HG02884 (cell line): Measurements from ENCODE around the gene REM2.
"Not testable (repeated sequence)": the region's sequence is repeated elsewhere in the genome, so short reads cannot be mapped to it uniquely, and the experiment has no call there.

Source experiments
- ATAC-seq: cut with Tn5 transposase; IDR thresholded peaks from one replicate; pipeline ENCODE4 v1.9.1; 2021; ENCODE audit warnings: mild to moderate bottlenecking, moderate library complexity; ENCODE audit not compliant: unreplicated experiment

The REM2 gene

GRCh38 chr14:22848351-22849164 is 34.5 kb upstream of the REM2 start:
- no peak for ATAC-seq

- ATAC-seq: no peak
Measured at GRCh38 chr14:22849212-22849819, 33.7 kb upstream of the REM2 start.

GRCh38 chr14:22850944-22851764 is 31.9 kb upstream of the REM2 start:
- ATAC-seq: no peak

GRCh38 chr14:22852178-22852577 is 30.8 kb upstream of the REM2 start:
- not testable (repeated sequence) for ATAC-seq

- ATAC-seq: no peak
Measured at GRCh38 chr14:22852599-22852939, 30.5 kb upstream of the REM2 start.

- ATAC-seq: peak; percentile 73
Measured at GRCh38 chr14:22852940-22853767, 29.9 kb upstream of the REM2 start.

GRCh38 chr14:22854296-22854695 is 28.7 kb upstream of the REM2 start:
- ATAC-seq: not testable (repeated sequence)

GRCh38 chr14:22854963-22855724 is 27.9 kb upstream of the REM2 start:
- ATAC-seq: no peak

- ATAC-seq: no peak
Measured at GRCh38 chr14:22856428-22856827, 26.6 kb upstream of the REM2 start.

GRCh38 chr14:22860377-22860776 is 22.6 kb upstream of the REM2 start:
- not testable (repeated sequence) for ATAC-seq

GRCh38 chr14:22861651-22862050 is 21.4 kb upstream of the REM2 start:
- no peak for ATAC-seq

- ATAC-seq: no peak
Measured at GRCh38 chr14:22864979-22865378, 18.0 kb upstream of the REM2 start.

GRCh38 chr14:22865424-22866405 is 17.3 kb upstream of the REM2 start:
- no peak for ATAC-seq

GRCh38 chr14:22866874-22867273 is 16.1 kb upstream of the REM2 start:
- ATAC-seq: no peak

GRCh38 chr14:22870811-22871223 is 12.2 kb upstream of the REM2 start:
- ATAC-seq: peak; percentile 41

GRCh38 chr14:22871224-22872032 is 11.6 kb upstream of the REM2 start, which contains the start of gene LRP10:
LRP10 (plus strand) TSS chr14:22871740; CDS start chr14:22872304, 564 bp downstream.
- ATAC-seq: peak; percentile 64

- peak; percentile 17 for ATAC-seq
Measured at GRCh38 chr14:22872033-22872832, 10.8 kb upstream of the REM2 start.
